ENCODE measurements around the gene ZNF777.

ZNF777 gene

GRCh38 chr7:149455175-149455950, 5.5 kb downstream of the ZNF777 start:
- Histone ChIP-seq H3K27me3 (replicated peaks; ENCODE audit: control insufficient read depth, insufficient read depth, low read length) (no peaks in the 10 kb centered on the region), H3K36me3 (ENCODE audit: control insufficient read depth, insufficient read depth, low read length) (peaks cover 14% of the 10 kb centered on the region), H3K4me3 (replicated peaks; ENCODE audit: low read depth, low read length) (no peak overlapping the region)
- DNase-seq (ENCODE audit: extremely low read depth, insufficient read length): no peak
- TF ChIP-seq, protein P1, sequence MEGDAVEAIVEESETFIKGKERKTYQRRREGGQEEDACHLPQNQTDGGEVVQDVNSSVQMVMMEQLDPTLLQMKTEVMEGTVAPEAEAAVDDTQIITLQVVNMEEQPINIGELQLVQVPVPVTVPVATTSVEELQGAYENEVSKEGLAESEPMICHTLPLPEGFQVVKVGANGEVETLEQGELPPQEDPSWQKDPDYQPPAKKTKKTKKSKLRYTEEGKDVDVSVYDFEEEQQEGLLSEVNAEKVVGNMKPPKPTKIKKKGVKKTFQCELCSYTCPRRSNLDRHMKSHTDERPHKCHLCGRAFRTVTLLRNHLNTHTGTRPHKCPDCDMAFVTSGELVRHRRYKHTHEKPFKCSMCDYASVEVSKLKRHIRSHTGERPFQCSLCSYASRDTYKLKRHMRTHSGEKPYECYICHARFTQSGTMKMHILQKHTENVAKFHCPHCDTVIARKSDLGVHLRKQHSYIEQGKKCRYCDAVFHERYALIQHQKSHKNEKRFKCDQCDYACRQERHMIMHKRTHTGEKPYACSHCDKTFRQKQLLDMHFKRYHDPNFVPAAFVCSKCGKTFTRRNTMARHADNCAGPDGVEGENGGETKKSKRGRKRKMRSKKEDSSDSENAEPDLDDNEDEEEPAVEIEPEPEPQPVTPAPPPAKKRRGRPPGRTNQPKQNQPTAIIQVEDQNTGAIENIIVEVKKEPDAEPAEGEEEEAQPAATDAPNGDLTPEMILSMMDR (IDR thresholded peaks at IDR 0.05; ENCODE audit: insufficient read depth, low read length, poor library complexity, severe bottlenecking): no peak

GRCh38 chr7:149454750-149455149, 6.1 kb downstream of the ZNF777 start:
- Histone ChIP-seq H3K36me3 (ENCODE audit: control insufficient read depth, insufficient read depth, low read length) (peaks cover 20% of the 10 kb centered on the region), H3K4me3 (replicated peaks; ENCODE audit: low read depth, low read length) (no peak overlapping the region), H3K27me3 (replicated peaks; ENCODE audit: control insufficient read depth, insufficient read depth, low read length) (no peaks in the 10 kb centered on the region)
- DNase-seq (ENCODE audit: extremely low read depth, insufficient read length): no peak
- TF ChIP-seq, protein P1 (IDR thresholded peaks at IDR 0.05; ENCODE audit: insufficient read depth, low read length, poor library complexity, severe bottlenecking): no peak

DNA sequence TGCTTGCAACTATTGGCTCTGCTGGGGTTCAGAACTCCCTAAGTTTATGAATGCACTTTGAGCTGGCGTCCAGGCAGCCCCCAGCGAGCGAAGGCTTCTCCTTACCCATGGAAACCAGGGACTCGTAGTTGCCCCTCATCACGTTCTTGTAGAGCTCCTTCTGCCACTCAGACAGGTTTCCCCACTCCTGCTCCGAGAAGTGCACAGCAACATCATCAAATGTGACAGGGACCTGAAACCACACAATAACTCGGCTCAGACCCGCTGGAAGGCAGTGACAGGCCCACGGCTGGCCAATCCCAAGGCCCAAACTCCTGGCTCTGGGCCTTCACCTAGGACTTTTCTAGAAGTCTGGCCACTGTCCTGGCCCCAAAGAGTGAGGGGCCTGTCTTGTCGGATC, 6.9 kb downstream of the ZNF777 start:
- Histone ChIP-seq H3K27me3 (replicated peaks; ENCODE audit: control insufficient read depth, insufficient read depth, low read length) (no peaks in the 10 kb centered on the region), H3K4me3 (replicated peaks; ENCODE audit: low read depth, low read length) (no peak overlapping the region), H3K36me3 (ENCODE audit: control insufficient read depth, insufficient read depth, low read length) (peaks cover 23% of the 10 kb centered on the region)
- DNase-seq (ENCODE audit: extremely low read depth, insufficient read length): no peak
- TF ChIP-seq, protein P1 (IDR thresholded peaks at IDR 0.05; ENCODE audit: insufficient read depth, low read length, poor library complexity, severe bottlenecking): no peak

- Histone ChIP-seq H3K27me3 (replicated peaks; ENCODE audit: control insufficient read depth, insufficient read depth, low read length) (no peaks in the 10 kb centered on the region), H3K4me3 (replicated peaks; ENCODE audit: low read depth, low read length) (no peak overlapping the region), H3K36me3 (ENCODE audit: control insufficient read depth, insufficient read depth, low read length) (peaks cover 29% of the 10 kb centered on the region)
- no peak for DNase-seq (ENCODE audit: extremely low read depth, insufficient read length)
- TF ChIP-seq, protein P1 (IDR thresholded peaks at IDR 0.05; ENCODE audit: insufficient read depth, low read length, poor library complexity, severe bottlenecking): no peak
Observed at GRCh38 chr7:149450821-149451220, 10.0 kb downstream of the ZNF777 start.

DNA sequence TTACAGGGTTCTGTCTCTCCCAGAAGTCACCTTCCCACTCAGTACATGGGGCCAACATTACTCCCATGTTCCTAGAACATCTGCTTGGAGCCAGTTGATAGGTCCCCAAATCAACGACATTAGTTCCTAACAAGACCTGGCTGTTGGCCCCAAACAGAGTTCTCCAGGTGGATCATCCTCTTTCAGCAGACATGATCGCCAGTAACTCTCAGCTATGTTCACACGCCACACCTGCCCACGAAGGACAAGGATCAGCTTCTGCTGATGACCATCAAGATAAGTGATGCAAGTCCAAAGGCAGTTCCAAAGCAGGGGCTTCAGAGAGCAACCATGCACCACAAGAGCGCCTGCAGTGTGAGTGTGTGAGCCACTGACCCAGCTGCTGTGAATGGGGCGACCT, 11.0 kb downstream of the ZNF777 start:
- peaks cover 29% of the 10 kb centered on the region for H3K36me3 ChIP-seq (ENCODE audit: control insufficient read depth, insufficient read depth, low read length)
- no peaks in the 10 kb centered on the region for H3K27me3 ChIP-seq (replicated peaks; ENCODE audit: control insufficient read depth, insufficient read depth, low read length)
- TF ChIP-seq, protein P1 (IDR thresholded peaks at IDR 0.05; ENCODE audit: insufficient read depth, low read length, poor library complexity, severe bottlenecking): no peak
- H3K4me3 ChIP-seq (replicated peaks; ENCODE audit: low read depth, low read length): no peak overlapping the region
- no peak for DNase-seq (ENCODE audit: extremely low read depth, insufficient read length)

All from GM06990 (cell line).